HEK293 (cell line): ENCODE results near the gene PPIL6.

Experiments
- BCL11A ChIP-seq: fragments of 450-650 bp; formaldehyde crosslinking; IDR thresholded peaks from 2 replicates; pipeline ENCODE4 v1.5.1; 2016; ENCODE audit warnings: low read depth, missing biosample characterization, missing genetic modification characterization
- GLIS2 ChIP-seq: fragments of 450-650 bp; formaldehyde crosslinking; IDR thresholded peaks from 2 replicates; pipeline ENCODE4 v1.5.1; 2016; ENCODE audit warnings: missing biosample characterization, missing genetic modification characterization
- KLF8 ChIP-seq: fragments of 450-650 bp; formaldehyde crosslinking; IDR thresholded peaks from 2 replicates; pipeline ENCODE4 v1.5.1; 2016; ENCODE audit warnings: missing biosample characterization, missing genetic modification characterization
- OVOL3 ChIP-seq: fragments of 450-650 bp; formaldehyde crosslinking; IDR thresholded peaks from 2 replicates; pipeline ENCODE4 v1.5.1; 2016; ENCODE audit warnings: missing biosample characterization, missing genetic modification characterization
- RBAK ChIP-seq: fragments of 450-650 bp; formaldehyde crosslinking; IDR thresholded peaks from 2 replicates; pipeline ENCODE4 v1.5.1; 2016; ENCODE audit warnings: missing biosample characterization, missing genetic modification characterization
- YY1 ChIP-seq: fragments of 450-650 bp; formaldehyde crosslinking; IDR thresholded peaks from 2 replicates; pipeline ENCODE4 v1.5.1; 2018; ENCODE audit warnings: missing biosample characterization, missing genetic modification characterization
- ZNF10 ChIP-seq: fragments of 450-650 bp; formaldehyde crosslinking; IDR thresholded peaks from 2 replicates; pipeline ENCODE4 v1.5.1; 2017; ENCODE audit warnings: missing biosample characterization, missing genetic modification characterization
- ZNF114 ChIP-seq: fragments of 450-650 bp; formaldehyde crosslinking; IDR thresholded peaks from 2 replicates; pipeline ENCODE4 v1.5.0; 2017; ENCODE audit warnings: missing biosample characterization, missing genetic modification characterization
- ZNF132 ChIP-seq: fragments of 450-650 bp; formaldehyde crosslinking; IDR thresholded peaks from 2 replicates; pipeline ENCODE4 v1.5.1; 2017; ENCODE audit warnings: missing biosample characterization, missing genetic modification characterization, borderline replicate concordance
- ZNF140 ChIP-seq: fragments of 450-650 bp; formaldehyde crosslinking; IDR thresholded peaks from 2 replicates; pipeline ENCODE4 v1.5.1; 2016; ENCODE audit warnings: missing biosample characterization, missing genetic modification characterization
- ZNF16 ChIP-seq: fragments of 450-650 bp; formaldehyde crosslinking; IDR thresholded peaks from 2 replicates; pipeline ENCODE4 v1.5.1; 2016; ENCODE audit warnings: low read depth, missing biosample characterization, missing genetic modification characterization
- ZNF292 ChIP-seq: fragments of 450-650 bp; formaldehyde crosslinking; IDR thresholded peaks from 2 replicates; pipeline ENCODE4 v1.5.1; 2016; ENCODE audit warnings: low read depth, missing biosample characterization, missing genetic modification characterization, borderline replicate concordance
- ZNF561 ChIP-seq: fragments of 450-650 bp; IDR thresholded peaks from 2 replicates; pipeline ENCODE4 v1.5.1; 2018; ENCODE audit warnings: missing biosample characterization, missing genetic modification characterization, borderline replicate concordance
- ZNF596 ChIP-seq: fragments of 450-650 bp; IDR thresholded peaks from 2 replicates; pipeline ENCODE4 v1.5.0; 2018; ENCODE audit warnings: missing biosample characterization, mild to moderate bottlenecking, missing genetic modification characterization, moderate library complexity
- ZNF658 ChIP-seq: fragments of 450-650 bp; formaldehyde crosslinking; IDR thresholded peaks from 2 replicates; pipeline ENCODE4; 2016; ENCODE audit warnings: missing biosample characterization, missing genetic modification characterization
- ZNF76 ChIP-seq: fragments of 450-650 bp; formaldehyde crosslinking; IDR thresholded peaks from 2 replicates; pipeline ENCODE4; 2016; ENCODE audit warnings: low read depth, missing biosample characterization, missing genetic modification characterization, borderline replicate concordance
- ZNF792 ChIP-seq: fragments of 450-650 bp; formaldehyde crosslinking; IDR thresholded peaks from 2 replicates; pipeline ENCODE4 v1.5.1; 2016; ENCODE audit warnings: missing biosample characterization, missing genetic modification characterization
- TF ChIP-seq, protein P1 (sequence below): fragments of 450-650 bp; formaldehyde crosslinking; IDR thresholded peaks from 2 replicates; pipeline ENCODE4 v1.5.1; 2016; ENCODE audit warnings: missing biosample characterization, missing genetic modification characterization, low read depth
- TF ChIP-seq, protein P2 (sequence below): fragments of 450-650 bp; formaldehyde crosslinking; conservative IDR thresholded peaks from 2 replicates; pipeline ENCODE4 v1.5.1; 2016; ENCODE audit warnings: low read depth, missing biosample characterization, missing genetic modification characterization
- TF ChIP-seq, protein P3 (sequence below): fragments of 450-650 bp; formaldehyde crosslinking; IDR thresholded peaks from 2 replicates; pipeline ENCODE4 v1.5.1; 2017; ENCODE audit warnings: missing biosample characterization, missing genetic modification characterization
- TF ChIP-seq, protein P4 (sequence below): fragments of 450-650 bp; formaldehyde crosslinking; IDR thresholded peaks from 2 replicates; pipeline ENCODE4 v1.5.1; 2017; ENCODE audit warnings: missing biosample characterization, mild to moderate bottlenecking, missing genetic modification characterization, moderate library complexity
- TF ChIP-seq, protein P5 (sequence below): fragments of 450-650 bp; formaldehyde crosslinking; IDR thresholded peaks from 2 replicates; pipeline ENCODE4 v1.5.1; 2017; ENCODE audit warnings: missing biosample characterization, missing genetic modification characterization
- TF ChIP-seq, protein P6 (sequence below): fragments of 450-650 bp; formaldehyde crosslinking; IDR thresholded peaks from 2 replicates; pipeline ENCODE4 v1.5.1; 2016; ENCODE audit warnings: missing biosample characterization, missing genetic modification characterization
- TF ChIP-seq, protein P7 (sequence below): IDR thresholded peaks from 2 replicates; pipeline ENCODE4 v1.6.1; 2011; ENCODE audit warnings: mild to moderate bottlenecking, low read depth, low read length, borderline replicate concordance

The PPIL6 gene

DNA sequence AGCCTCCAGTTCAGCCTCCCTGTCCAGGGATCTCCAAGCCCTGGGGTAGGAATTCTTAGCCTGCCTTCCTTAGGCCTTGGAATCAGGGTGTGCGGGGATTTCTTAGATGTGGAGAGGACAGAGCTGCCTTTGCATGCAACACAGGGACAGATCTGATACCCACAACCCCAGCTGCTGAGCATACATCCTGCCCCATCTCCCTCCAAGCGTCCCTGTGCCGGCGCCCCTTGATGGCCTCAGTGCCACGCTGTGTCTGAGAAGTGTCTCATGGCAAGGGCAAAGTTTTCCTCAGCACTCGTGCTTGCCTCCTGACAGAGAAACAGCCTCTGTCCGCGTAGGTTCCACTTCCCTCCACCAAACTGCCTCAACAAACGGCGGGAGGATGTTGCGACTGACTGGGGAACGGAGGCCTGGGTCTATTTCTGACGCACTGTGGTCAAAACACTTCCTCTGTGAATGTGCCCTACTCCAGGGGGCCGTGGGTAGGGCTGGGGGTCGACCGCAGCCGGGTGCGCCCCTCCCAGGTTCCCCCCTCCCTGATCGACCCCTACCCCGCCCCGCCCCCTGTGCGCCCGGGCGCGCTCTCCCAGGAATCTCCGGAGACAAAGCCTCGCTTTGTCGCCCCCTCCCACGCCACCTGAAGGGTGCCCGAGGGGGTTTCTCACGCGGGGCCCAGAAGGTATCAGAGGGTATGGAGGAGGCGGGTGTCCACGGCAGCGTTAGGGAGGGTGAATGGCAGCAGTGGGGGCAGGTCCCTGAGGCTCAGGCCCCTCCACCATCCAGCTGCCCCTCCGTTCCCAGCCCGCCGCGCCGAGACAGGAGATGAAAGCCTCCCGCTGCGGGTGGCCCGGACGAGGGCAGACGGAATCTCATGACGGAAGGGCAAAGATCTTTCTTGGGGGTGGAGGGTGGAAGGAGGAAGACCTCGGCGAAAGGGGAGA lies 14.3 kb upstream of the PPIL6 start (continued):
- TF ChIP-seq ZNF76: no peak; the same call in 1 of the 2 replicates
- no peak for TF ChIP-seq ZNF596 (tag by site-specific recombination)
- TF ChIP-seq ZNF132 (tag by site-specific recombination): no peak
- TF ChIP-seq ZNF10 (tag by site-specific recombination): no peak
- TF ChIP-seq ZNF140 (tag by site-specific recombination): no peak
- peak; percentile 83 for TF ChIP-seq GLIS2 (tag by site-specific recombination)
- TF ChIP-seq, protein P1, sequence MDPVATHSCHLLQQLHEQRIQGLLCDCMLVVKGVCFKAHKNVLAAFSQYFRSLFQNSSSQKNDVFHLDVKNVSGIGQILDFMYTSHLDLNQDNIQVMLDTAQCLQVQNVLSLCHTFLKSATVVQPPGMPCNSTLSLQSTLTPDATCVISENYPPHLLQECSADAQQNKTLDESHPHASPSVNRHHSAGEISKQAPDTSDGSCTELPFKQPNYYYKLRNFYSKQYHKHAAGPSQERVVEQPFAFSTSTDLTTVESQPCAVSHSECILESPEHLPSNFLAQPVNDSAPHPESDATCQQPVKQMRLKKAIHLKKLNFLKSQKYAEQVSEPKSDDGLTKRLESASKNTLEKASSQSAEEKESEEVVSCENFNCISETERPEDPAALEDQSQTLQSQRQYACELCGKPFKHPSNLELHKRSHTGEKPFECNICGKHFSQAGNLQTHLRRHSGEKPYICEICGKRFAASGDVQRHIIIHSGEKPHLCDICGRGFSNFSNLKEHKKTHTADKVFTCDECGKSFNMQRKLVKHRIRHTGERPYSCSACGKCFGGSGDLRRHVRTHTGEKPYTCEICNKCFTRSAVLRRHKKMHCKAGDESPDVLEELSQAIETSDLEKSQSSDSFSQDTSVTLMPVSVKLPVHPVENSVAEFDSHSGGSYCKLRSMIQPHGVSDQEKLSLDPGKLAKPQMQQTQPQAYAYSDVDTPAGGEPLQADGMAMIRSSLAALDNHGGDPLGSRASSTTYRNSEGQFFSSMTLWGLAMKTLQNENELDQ (tag by site-specific recombination): no peak
- no peak for TF ChIP-seq OVOL3
- TF ChIP-seq, protein P2, sequence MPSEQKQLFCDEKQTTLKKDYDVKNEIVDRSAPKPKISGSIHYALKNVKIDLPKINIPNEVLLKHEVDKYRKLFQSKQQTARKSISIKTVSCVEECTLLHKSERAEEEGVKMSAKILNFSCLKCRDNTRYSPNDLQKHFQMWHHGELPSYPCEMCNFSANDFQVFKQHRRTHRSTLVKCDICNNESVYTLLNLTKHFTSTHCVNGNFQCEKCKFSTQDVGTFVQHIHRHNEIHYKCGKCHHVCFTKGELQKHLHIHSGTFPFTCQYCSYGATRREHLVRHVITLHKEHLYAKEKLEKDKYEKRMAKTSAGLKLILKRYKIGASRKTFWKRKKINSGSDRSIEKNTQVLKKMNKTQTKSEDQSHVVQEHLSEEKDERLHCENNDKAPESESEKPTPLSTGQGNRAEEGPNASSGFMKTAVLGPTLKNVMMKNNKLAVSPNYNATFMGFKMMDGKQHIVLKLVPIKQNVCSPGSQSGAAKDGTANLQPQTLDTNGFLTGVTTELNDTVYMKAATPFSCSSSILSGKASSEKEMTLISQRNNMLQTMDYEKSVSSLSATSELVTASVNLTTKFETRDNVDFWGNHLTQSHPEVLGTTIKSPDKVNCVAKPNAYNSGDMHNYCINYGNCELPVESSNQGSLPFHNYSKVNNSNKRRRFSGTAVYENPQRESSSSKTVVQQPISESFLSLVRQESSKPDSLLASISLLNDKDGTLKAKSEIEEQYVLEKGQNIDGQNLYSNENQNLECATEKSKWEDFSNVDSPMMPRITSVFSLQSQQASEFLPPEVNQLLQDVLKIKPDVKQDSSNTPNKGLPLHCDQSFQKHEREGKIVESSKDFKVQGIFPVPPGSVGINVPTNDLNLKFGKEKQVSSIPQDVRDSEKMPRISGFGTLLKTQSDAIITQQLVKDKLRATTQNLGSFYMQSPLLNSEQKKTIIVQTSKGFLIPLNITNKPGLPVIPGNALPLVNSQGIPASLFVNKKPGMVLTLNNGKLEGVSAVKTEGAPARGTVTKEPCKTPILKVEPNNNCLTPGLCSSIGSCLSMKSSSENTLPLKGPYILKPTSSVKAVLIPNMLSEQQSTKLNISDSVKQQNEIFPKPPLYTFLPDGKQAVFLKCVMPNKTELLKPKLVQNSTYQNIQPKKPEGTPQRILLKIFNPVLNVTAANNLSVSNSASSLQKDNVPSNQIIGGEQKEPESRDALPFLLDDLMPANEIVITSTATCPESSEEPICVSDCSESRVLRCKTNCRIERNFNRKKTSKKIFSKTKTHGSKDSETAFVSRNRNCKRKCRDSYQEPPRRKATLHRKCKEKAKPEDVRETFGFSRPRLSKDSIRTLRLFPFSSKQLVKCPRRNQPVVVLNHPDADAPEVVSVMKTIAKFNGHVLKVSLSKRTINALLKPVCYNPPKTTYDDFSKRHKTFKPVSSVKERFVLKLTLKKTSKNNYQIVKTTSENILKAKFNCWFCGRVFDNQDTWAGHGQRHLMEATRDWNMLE (tag by site-specific recombination): no peak
- no peak for TF ChIP-seq ZNF16 (tag by site-specific recombination)
- no peak for TF ChIP-seq RBAK (tag by site-specific recombination)
- TF ChIP-seq, protein P3, sequence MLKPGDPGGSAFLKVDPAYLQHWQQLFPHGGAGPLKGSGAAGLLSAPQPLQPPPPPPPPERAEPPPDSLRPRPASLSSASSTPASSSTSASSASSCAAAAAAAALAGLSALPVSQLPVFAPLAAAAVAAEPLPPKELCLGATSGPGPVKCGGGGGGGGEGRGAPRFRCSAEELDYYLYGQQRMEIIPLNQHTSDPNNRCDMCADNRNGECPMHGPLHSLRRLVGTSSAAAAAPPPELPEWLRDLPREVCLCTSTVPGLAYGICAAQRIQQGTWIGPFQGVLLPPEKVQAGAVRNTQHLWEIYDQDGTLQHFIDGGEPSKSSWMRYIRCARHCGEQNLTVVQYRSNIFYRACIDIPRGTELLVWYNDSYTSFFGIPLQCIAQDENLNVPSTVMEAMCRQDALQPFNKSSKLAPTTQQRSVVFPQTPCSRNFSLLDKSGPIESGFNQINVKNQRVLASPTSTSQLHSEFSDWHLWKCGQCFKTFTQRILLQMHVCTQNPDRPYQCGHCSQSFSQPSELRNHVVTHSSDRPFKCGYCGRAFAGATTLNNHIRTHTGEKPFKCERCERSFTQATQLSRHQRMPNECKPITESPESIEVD (tag by site-specific recombination): no peak
- no peak for TF ChIP-seq ZNF561 (tag by site-specific recombination)
- no peak for TF ChIP-seq ZNF792 (tag by site-specific recombination)
- TF ChIP-seq, protein P4, sequence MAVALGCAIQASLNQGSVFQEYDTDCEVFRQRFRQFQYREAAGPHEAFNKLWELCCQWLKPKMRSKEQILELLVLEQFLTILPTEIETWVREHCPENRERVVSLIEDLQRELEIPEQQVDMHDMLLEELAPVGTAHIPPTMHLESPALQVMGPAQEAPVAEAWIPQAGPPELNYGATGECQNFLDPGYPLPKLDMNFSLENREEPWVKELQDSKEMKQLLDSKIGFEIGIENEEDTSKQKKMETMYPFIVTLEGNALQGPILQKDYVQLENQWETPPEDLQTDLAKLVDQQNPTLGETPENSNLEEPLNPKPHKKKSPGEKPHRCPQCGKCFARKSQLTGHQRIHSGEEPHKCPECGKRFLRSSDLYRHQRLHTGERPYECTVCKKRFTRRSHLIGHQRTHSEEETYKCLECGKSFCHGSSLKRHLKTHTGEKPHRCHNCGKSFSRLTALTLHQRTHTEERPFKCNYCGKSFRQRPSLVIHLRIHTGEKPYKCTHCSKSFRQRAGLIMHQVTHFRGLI: no peak
- TF ChIP-seq KLF8: 0 out of 2 replicates have a peak, but pooled peaks have one; percentile 7
- TF ChIP-seq, protein P5, sequence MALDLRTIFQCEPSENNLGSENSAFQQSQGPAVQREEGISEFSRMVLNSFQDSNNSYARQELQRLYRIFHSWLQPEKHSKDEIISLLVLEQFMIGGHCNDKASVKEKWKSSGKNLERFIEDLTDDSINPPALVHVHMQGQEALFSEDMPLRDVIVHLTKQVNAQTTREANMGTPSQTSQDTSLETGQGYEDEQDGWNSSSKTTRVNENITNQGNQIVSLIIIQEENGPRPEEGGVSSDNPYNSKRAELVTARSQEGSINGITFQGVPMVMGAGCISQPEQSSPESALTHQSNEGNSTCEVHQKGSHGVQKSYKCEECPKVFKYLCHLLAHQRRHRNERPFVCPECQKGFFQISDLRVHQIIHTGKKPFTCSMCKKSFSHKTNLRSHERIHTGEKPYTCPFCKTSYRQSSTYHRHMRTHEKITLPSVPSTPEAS: no peak
- no peak for TF ChIP-seq ZNF292
- TF ChIP-seq BCL11A (tag by site-specific recombination): no peak
- TF ChIP-seq YY1 (tag by site-specific recombination): no peak
- no peak for TF ChIP-seq ZNF114 (tag by site-specific recombination)
- TF ChIP-seq, protein P6, sequence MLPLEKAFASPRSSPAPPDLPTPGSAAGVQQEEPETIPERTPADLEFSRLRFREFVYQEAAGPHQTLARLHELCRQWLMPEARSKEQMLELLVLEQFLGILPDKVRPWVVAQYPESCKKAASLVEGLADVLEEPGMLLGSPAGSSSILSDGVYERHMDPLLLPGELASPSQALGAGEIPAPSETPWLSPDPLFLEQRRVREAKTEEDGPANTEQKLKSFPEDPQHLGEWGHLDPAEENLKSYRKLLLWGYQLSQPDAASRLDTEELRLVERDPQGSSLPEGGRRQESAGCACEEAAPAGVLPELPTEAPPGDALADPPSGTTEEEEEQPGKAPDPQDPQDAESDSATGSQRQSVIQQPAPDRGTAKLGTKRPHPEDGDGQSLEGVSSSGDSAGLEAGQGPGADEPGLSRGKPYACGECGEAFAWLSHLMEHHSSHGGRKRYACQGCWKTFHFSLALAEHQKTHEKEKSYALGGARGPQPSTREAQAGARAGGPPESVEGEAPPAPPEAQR: no peak
- TF ChIP-seq ZNF658: no peak
- TF ChIP-seq, protein P7, sequence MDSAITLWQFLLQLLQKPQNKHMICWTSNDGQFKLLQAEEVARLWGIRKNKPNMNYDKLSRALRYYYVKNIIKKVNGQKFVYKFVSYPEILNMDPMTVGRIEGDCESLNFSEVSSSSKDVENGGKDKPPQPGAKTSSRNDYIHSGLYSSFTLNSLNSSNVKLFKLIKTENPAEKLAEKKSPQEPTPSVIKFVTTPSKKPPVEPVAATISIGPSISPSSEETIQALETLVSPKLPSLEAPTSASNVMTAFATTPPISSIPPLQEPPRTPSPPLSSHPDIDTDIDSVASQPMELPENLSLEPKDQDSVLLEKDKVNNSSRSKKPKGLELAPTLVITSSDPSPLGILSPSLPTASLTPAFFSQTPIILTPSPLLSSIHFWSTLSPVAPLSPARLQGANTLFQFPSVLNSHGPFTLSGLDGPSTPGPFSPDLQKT: no peak
